GM21447 (cell line): ENCODE data around the gene FGR.

Source experiments
- ATAC-seq: cut with Tn5 transposase; IDR thresholded peaks from one replicate; pipeline ENCODE4 v1.9.1; 2021; ENCODE audit not compliant: unreplicated experiment

The FGR gene

GRCh38 chr1:27589841-27590426 lies 45.1 kb downstream of the FGR start:
- ATAC-seq: no peak

DNA sequence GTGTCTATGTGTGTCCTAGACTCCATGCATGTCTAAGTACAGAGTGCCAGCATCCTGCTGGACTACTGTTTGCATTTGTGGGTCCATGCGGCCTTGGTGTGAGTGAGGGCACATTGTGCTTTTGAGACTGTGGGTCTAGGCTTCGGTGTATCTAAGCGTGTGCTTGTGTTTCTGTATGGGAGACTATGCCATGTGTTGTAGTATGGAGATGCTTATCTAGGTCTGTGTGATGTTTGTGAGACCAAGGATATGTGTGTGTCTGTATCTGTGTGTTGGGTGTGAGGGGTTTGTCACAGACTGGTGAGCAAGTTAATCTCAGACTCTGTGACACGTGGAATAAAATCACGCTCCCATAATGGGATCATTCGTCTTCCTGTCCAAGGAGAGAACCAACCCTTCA lies 45.5 kb downstream of the FGR start:
- no peak for ATAC-seq

GRCh38 chr1:27588256-27589232 lies 46.4 kb downstream of the FGR start:
- no peak for ATAC-seq

DNA sequence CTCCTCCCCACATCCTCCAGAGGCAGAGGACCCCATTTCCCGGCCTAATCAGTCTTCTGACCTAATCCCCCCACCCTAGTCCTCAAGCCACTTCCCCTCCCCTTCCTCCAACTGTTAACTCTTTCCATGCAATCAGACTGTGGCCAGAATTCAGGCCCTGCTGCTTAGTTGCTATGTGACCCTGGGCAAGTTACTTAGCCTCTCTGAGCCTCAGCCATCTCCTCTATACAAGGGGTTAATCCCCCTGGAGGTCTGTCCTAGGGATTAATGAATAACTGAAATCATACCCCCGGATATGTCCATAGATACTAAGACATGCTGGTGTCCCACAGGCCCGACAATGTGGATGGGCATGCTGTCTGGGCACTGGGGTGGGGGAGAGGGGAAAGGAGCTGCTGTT lies 49.3 kb downstream of the FGR start:
- no peak for ATAC-seq

DNA sequence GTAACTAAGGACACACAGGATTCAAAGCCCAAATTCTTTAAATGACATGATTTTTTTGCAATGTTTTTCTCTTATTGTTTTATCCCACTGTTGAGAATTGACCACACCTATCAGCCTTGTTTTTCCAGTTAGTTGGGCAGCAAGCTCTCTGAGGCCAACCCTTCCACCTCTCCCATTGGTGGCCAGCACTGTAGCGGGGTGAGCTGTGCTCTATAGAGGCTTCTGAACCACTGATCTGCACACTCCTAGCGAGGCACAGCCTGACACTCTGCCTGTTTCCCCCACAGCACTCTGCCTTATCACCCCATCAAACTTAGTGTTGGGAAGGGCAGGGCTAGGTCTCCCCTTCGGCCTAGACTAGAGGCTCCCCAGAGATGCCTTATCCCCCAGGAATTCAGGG lies 50.5 kb downstream of the FGR start:
- no peak for ATAC-seq

DNA sequence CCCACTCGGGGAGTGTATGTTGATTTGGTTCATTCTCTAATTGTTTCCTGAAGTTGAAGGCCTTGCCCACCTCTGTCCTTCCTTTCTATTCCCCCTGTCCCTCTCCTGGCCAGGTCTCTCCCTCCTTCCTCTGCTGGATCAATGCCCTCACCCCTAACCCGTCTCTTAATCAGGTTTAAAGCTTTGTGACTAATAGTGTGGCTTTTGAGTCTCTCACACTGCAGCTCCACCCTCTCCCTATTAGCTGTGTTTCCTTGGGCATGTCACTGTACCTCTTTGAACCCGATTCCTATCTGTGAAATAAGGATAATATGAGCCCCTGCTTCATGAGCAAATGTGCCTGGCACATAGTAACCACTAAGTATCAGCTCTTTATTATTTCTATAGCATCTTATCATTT lies 51.5 kb downstream of the FGR start:
- no peak for ATAC-seq

DNA sequence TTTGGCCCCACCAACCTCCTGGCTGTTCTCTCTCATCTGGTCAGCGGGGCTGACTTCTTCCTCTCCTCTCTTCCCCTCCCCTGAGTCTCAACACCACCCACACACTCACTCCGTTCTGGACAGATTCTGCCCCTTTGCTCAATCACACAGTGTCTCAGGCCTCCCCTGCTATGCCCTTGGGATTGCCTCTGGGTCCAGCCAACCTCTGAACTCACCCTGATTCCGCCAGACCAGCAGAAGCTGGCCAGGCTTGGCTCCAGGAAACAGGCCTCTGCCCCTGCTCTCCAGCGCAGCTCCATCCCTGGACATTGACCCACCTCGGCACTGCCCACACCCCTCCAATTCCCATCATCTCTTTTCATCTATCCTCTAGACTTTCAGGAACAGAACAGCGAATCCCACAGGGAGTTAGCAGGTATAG lies 53.2 kb downstream of the FGR start:
- ATAC-seq: no peak

- no peak for ATAC-seq
Measured at GRCh38 chr1:27577504-27578188, 57.3 kb downstream of the FGR start.

DNA sequence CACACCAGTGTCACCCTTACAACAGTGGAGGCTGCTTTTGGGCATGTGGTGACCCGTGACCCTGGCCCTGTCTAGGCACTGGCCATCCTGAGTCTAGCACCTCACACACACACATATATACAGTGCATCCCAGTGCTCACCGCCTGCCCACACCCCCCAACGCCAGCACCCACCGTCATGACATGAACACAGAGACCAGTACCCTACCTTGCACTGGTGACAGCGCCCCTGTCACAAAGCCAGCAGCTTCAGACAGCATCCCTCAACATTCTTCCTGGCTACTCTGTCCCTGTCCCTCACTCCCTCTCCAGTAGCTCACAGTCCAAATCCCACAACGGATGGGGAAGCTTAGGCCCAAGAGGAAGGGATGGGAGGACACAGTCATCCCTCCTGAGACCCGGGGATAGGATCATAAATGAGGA lies 58.2 kb downstream of the FGR start:
- ATAC-seq: no peak

GRCh38 chr1:27575840-27576331 lies 59.1 kb downstream of the FGR start:
- ATAC-seq: no peak

DNA sequence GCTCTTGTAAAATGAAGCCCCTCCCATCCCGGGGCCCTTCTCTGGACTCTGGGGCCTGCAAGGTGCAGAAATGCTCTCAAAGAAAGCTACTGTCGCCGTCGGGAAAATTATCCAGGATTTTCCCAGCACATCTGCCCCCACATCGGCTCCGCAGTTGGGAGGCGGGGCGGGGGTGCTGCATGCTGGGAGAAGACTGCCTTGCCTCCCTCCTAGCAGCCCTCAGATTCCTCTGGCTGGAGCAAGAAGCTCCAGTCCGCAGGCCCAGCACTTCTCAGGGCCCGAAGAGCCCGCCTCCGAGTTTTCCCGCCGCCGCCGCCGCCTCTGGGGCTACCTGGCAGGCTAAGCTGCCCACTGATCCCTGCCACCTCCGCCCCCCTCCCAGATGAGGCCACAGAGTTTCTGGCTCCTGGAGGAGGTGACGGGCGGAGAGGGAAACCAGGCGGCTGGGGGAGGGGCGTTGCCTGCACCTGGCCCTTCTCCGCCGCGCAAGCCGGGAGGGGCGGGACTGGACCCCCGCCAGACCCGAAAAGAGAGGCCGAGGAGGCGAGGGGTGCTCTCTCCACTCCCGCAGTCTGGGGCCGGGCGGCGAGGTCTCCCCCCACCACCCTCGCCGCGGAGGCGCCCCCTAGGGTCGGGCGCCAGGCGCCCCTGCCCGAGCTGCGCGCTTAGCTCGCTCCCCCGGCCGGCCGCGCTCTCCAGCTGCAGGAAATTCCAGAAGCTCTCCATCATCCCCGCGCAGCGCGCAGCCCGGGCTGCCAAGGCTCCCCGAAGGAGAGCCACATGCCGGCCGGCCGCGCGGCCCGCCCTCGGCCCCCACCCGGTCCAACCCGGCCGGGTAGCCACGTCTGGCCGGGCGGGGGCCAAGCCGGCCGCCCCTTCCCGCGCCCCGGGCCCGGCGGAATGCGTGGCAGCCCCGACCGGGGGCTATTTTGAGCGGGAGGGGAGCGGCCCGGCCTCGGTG lies 59.8 kb downstream of the FGR start:
- ATAC-seq: no peak

- ATAC-seq: no peak
Measured at GRCh38 chr1:27574001-27574781, 60.8 kb downstream of the FGR start.

GRCh38 chr1:27572679-27573426 lies 62.1 kb downstream of the FGR start:
- no peak for ATAC-seq

DNA sequence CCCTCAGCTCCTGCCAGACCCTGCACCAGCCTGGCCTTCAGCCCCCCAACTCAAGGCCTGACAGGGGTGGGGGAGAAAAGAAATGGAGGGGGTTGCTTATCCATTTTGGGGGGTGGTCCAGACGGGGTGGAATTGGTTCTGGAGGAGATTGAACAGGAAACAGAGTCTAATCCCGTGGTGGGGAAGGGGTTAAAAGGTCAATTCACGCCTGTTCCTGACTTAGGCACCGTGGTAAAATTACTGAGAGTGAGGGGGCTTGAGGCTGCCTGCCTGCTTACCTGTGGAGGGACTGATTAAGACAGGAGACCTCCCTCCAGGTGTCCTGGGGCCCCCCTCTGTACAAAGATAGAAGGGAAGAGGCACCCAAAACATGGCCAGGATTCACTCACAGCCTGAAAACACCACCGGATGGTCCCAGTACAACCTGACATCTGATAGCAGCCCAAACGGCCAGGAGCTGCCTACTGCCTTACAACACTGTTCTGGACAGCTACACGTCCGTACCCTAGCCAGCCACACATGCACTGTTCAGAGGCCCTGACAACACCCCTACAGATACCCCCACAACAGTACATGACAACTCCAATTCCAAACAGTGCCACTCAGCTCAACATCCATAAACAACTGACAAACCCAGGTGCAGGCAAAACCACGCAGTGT lies 62.8 kb downstream of the FGR start:
- ATAC-seq: no peak

- ATAC-seq: no peak
Measured at GRCh38 chr1:27571439-27572018, 63.5 kb downstream of the FGR start.

DNA sequence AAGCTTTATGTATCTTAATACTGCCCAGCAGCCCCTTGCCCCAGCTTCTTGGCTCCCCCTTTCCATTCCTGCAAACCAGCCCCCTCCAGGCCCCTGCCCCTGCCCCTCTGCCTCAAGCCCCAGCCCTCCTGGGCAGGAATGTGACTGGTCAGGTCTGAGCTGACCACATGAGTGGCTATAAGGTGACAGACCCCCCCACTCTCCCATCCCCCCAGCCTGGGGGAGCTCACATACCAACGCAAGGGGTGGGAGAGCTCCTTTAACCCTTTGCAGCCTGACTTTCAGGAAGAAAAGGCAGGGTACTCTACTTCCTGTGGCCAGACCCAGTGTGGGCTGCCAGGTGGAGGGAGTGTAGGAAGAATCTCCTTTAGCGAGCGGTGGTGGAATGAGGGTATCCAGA lies 64.2 kb downstream of the FGR start:
- no peak for ATAC-seq

DNA sequence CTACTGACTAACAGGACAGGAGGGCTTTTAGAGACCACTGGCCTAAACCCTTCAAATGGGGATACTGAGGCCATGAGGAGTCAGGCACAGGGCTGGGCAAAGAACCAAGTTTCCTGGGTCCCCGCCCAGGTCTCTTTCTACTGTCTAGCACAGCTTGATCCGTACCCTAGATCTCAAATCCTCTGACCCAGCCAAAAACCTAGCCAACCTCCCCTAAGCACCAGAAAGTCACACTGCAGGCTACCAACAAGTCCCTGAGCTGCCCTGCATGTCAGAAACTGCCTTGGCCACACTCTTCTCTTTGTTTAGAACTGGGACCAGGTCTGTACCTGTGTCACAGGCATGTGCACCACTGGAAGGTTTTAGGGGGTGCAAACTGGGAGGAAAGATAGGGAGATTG lies 64.6 kb downstream of the FGR start:
- ATAC-seq: no peak
